Measurements from ENCODE around the gene ENDOV.

GRCh38 chr17:80428363-80428762 is 13.4 kb downstream of the ENDOV start:
- TF ChIP-seq CTCF (IDR thresholded peaks at IDR 0.05) (no peak), POLR2A (IDR thresholded peaks at IDR 0.05) (no peak)

Measured in uterus (tissue), 2 donors.